ENCODE measurements around the gene ZBTB40.

GRCh38 chr1:22447621-22448111 is 4.0 kb upstream of the ZBTB40 start:
- no peak for TF ChIP-seq CTCF (IDR thresholded peaks at IDR 0.05)
- no peak for TF ChIP-seq PHF8 (IDR thresholded peaks at IDR 0.05; ENCODE audit: borderline replicate concordance, low read depth)
- no peak for TF ChIP-seq ZFP36 (IDR thresholded peaks at IDR 0.05; ENCODE audit: borderline replicate concordance, partially characterized antibody)
